NOMO-1 treated with DMSO at 0.1 percent for 48 hours (cell line): ENCODE measurements around the gene ZNF626.
"Not testable (repeated sequence)": the region's sequence is repeated elsewhere in the genome, so short reads cannot be mapped to it uniquely, and the experiment has no call there.

Experiments used
- DNase-seq: peaks from one replicate; lab custom pipeline; 2025; ENCODE audit not compliant: unreplicated experiment; lab: John Stamatoyannopoulos, UW

Gene ZNF626

DNA sequence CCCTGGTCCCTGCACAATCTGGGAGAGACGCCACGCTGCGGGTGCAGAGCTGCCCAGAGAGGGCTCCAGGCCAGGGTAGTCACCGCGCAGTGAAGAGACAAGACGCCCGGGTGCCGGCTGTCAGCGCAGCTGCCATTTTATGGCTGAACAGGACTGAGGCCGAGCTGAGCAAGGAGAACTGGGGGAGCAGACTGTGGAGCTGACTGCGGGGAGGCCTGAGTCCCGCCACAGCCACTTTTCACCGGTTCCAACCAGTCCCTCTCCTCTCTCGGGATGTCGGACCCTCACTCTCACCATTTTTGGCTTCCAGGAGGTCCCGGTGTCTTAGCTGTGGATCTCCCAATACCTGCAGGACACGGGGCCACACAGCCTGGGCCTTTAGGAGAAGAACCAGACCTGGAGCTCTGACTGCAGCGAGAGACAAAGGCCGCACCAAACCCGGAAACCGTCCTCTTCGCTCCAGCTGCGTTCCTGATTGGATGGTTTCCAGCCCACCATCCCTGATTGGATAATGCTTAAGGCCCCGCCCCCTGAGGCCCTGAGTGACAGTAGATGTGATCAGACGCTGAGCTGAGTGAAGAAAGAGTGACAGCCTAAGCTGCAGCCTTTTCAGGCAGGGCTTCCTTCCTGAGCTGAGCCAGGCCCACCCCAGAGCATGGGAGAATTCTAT, at the start of gene ZNF626:
TSS of gene ZNF626 (minus strand) at position 422 of the 670 bp plus-strand sequence. CDS start at position 297, 125 bp downstream.
- DNase-seq = no peak

DNA sequence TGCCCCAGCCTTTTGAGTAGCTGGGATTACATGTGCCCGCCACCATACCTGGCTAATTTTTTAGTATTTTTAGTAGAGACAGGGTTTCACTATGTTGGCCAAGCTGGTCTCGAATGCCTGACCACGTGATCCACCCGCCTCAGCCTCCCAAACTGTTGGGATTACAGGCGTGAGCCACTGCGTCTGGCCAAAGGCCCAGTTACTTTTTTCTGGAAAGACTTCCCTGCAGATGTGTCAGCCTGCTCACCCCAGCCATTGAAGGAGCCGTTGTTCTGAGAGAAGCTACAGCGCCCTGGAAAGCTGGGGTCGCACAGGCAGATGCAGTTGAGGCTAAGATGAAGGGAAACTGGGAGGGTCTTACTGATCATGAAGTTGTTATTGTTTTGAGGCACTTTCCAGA, 7.9 kb upstream of the ZNF626 start:
- DNase-seq = no peak

DNA sequence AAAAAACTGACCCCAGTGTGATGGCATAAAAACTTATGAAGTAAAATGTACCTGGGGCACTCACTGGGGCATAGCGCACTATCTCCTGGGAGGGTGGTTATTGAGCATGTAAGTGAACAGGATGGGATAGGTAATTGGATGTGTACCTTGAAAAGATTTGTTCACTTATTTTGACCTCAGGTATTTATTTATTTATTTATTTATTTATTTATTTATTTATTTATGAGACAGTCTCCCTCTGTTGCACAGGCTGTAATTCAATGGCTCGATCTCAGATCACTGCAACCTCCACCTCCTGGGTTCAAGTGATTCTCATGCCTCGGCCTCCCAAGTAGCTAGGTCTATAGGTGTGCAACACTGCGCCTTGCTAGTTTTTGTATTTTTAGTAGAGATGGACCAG, 5.9 kb upstream of the ZNF626 start:
- no peak for DNase-seq

DNA sequence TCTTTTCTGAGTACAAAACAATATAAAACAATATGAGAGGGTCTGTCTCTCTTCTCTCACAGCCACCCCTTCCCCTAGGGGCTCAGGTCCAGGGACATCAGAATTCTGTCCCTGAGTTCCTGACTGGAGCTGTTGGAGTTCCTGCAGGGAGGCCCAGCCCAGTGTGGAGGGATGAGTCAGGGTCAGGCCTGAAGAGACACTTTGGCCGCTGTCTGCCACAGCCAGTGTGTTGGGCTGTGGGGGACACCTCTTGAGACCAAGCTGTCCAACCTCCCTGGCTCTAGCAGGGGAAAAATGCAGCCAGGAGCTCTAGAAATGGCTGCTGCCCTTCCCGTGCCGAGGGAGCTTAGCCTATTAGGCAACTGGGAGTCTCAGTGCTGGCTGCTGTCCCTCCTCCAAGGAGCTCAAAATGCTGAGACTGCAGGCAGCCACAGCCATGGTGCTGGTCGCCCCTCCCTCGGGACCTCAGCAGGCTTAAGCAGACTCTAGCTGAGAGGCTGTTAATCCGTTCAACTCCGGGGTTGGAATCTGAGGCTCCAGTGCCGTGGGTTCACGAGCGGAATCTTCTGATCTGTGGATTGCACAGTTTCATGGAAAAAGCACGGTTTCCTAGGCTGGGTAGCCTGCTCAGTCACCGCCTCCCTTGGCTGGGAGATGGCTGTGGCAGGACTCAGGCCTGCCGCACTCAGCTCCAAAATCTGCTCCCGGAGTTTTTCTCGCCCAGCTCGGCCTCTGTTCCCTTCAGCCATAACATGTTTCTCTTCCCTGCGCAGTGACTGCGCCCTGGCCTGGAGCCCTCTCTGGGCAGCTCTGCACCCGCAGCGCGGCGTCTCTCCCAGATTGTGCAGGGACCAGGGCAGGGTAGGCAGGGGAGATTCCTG, 3.8 kb upstream of the ZNF626 start:
- no peak for DNase-seq

DNA sequence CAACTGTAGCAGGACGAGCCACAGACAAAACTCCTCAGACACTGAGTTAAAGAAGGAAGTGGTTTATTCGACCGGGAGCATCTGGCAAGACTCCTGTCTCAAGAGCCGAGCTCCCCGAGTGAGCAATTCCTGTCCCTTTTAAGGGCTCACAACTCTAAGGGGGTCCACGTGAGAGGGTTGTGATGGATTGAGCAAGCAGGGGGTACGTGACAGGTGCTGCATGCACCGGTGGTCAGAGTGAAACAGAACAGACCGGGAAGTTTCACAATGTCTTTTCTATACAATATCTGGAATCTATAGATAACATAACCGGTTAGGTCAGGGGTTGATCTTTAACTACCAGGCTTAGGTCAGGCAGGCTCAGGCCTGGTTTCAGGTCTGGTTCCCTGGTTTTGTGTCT, 3.1 kb upstream of the ZNF626 start:
- DNase-seq = not testable (repeated sequence)

DNA sequence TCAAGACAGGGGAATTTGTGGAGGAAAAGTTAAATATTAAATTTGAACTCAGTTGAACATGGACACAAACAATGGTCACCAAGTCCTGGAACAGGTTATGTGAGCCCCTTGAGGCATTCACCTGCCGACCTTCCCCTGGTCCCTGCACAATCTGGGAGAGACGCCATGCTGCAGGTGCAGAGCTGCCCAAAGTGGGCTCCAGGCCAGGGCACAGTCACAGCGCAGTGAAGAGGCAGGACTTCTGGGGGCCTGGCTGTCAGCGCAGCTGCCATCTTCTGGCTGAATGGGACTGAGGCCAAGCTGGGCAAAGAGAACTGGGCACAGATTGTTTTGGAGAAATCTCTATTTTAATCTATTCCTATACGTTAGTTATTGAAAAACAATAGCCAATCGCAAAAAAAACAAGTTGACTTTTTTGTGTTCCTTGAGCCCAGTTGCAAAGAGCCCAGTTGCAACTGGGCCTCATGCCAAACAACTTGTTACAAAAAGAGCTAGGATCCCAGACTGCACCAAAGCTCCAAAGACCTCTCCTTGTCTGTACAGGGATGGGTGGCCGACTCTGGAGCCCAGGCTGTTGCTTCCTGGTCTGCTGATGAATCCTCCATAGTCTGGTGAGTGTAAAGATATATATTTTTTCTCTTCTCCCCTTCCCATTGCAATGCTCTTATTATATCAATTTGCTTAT, 1.2 kb upstream of the ZNF626 start:
- DNase-seq = no peak

DNA sequence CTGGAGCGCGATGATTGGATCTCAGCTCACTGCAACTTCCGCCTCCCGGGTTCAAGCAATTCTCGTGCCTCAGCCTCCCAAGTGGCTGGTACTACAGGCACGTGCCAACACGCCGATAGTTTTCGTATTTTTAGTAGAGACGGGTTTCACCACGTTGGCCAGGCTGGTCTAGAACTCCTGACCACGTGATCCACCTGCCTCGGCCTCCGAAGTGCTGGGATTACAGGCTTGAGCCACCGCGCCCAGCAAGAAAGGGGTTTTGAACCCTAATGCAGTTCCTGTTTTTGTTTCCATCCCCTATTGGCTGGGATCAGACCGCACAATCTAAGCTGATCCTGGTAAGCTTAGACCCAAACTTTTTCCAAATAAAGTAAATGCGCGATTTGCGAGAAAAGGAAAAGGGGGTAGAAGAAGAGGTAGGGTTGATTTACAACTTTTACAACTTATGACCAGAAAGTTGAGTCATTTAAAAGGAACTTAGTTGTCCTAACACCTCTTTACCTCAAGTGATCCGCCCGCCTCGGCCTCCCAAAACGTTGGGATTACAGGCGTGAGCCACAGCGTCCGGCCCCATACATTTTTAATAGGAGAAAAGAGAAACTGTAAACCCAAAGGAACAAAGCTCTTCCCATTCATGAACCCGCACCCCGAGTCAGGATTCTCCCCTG, 764 bp downstream of the ZNF626 start:
- DNase-seq = no peak

DNA sequence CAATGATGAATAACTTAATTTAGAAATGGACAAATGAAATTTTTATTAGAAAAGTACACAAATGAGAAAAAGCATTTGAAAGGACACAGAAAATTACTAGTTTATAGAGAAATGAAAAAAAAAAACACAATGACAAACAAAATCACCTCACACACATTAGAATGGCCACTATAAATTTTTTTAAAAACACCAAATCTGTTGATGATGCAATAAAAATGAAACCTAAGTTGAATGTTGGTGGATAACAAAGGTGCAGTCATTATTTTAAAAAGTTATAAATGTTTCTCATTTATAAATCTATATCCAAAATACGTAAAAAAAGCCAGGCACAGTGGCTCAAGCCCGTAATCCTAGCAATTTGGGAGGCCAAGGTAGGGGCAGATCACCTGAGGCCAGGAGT, 20.8 kb downstream of the ZNF626 start:
- DNase-seq = no peak

DNA sequence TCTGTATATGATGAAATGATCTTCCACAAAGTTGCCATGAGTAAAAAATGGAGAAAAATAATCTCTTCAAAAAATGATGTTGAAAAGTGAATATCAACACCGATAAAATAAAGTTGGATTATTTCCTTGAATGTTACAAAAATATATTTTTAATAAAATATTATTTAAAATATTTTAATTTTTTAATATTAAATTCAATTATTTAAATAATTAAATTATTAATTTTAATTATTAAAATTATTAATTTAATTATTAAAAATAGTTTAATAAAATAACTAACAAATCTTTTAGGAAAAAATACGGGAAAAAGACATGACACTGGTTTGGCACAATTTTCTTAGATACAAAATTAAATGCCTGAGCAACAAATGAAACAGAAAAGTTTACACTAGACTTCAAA, 21.3 kb downstream of the ZNF626 start:
- no peak for DNase-seq

DNA sequence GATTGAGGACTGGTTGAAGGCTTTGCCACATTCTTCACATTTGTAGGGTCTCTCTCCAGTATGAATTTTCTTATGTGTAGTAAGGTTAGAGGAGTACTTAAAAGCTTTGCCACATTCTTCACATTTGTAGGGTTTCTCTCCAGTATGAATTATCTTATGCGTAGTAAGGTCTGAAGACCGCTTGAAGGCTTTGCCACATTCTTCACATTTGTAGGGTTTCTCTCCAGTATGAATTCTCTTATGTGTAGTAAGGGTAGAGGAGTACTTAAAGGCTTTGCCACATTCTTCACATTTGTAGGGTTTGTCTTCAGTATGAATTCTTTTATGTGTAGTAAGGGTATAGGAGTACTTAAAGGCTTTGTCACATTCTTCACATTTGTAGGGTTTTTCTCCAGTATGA, 36.8 kb downstream of the ZNF626 start:
- DNase-seq = not testable (repeated sequence)

DNA sequence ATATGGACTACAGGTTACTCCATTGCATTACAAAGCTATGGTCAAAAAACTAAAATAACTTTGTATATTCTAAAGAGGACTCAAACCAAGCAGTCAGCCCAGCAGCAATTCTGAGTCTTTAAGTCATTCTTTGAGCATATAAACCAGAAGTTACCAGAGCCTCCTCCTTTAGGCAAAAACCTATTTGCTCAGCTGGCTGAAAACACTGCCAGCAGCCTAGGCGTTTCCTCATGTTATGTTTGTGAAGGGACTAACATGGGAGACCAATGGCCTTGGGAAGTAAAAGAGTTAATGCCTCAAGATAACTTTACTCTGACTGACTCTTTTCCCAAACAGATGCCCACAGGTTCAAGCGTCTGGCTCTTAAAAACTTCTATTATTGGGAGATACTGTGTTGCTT, 45.3 kb downstream of the ZNF626 start:
- no peak for DNase-seq

DNA sequence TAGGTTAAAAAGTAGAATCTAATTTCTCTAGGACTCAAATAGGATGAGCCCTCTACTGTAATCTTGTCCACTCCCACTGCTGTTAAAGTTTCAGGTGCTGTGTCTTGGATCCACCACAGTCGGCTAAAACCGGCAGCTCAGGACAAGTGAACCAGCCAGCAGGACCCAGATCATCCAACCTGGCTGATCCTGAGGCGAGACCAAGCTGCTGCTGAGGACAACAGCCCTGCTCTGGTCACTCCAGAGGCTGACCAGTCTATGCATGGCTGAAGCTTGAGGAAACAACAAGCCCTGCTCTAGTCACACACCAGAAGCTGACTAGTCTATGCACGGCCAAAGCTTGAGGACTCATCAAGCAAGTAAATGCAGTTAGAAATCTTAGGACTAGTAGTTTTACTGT, 46.4 kb downstream of the ZNF626 start:
- DNase-seq = not testable (repeated sequence)

DNA sequence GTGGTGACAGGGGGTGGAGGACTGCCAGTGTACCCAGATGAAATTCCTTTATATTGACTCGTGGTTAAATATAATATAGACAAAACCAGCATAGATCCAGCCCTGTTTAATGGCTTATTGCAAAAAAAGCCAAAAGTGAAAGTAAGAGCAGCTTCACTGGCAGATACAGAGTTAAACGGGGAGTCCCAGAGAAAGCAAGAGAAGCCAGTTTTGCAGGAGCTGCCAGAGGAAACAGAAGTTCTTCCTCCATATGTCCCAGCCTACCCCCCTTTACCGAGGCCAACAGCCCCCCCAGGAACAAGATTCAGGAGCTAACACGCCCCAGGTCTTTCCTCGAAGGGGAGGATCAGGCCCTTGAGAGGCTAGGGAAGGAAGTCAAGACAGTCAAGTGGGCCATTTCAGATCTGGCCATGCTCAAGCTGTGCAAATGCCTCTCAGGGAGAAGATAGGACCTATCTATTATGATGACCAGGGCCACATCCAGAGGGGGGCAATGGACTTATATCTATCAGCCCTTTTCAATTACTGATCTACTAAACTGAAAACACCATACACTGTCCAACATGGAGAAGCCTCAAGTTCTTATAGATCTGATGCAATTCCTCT, 48.6 kb downstream of the ZNF626 start:
- no peak for DNase-seq

DNA sequence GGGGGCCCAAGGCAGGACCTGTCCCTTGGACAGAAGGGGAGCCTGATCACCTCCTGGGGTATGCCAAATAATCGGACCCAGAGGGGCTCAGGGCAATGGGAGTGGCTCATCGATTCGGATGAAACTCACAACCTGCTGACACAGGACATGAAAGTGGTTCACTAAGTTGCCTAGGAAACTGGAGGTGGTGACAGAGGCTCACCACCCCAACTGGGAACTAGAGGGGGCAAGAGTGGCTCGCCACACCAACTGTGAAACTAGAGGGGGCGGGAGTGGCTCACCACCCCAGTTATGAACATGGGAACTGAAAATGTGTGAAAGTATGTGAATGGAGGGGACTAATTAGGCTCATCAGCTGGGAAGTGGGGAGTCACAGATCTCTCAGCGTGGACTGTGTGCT, 49.5 kb downstream of the ZNF626 start:
- DNase-seq = no peak

DNA sequence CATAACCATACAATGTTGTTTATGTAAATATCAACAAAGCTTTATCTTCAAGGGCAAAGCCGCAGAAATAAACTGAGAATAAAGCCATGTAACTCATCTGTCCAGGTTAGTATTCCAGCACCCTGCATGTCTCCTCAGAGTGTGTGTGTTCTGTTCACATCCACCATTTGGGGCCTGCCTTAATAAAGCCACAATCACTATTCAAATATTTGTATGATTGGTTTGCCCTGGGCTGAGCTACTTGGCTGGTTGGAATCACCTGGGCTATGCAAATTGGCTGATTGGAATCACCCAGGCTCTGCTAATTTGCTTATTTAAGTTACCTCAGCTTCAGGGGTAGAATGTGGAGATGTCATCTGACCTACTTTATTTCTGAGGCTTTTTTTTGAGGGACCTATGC, 53.4 kb downstream of the ZNF626 start:
- no peak for DNase-seq
